ENCODE measurements around the gene OPA3. TPM values are rescaled to one million over a fixed set of nuclear protein-coding genes. Genes with fewer than 3 reads are reported as not detected.
"Not testable (repeated sequence)": the region's sequence is repeated elsewhere in the genome, so short reads cannot be mapped to it uniquely, and the experiment has no call there.

The OPA3 gene
- total RNA-seq, 1 donor from 2014 or later = 10.5 TPM

- Mint-ChIP-seq H3K9me3 (ENCODE audit: unreplicated experiment) (peaks cover 7% of the 10 kb centered on the region), H3K27me3 (ENCODE audit: unreplicated experiment) (peaks cover 5% of the 10 kb centered on the region), H3K4me1 (ENCODE audit: low read depth, unreplicated experiment) (no peaks in the 10 kb centered on the region), H3K4me3 (ENCODE audit: unreplicated experiment) (no peak overlapping the region), H3K36me3 (ENCODE audit: unreplicated experiment) (peaks cover 7% of the 10 kb centered on the region), H3K27ac (ENCODE audit: unreplicated experiment) (no peak overlapping the region)
- TF ChIP-seq CTCF (IDR thresholded peaks at IDR 0.05; ENCODE audit: partially characterized antibody, unreplicated experiment) = no peak
- DNase-seq = no peak
These were observed 39.4 kb upstream of the OPA3 start for GRCh38 chr19:45623984-45624383.

- H3K27ac Mint-ChIP-seq (ENCODE audit: unreplicated experiment) = peak overlapping the region; percentile 1
- H3K9me3 Mint-ChIP-seq (ENCODE audit: unreplicated experiment) = peaks cover 7% of the 10 kb centered on the region
- H3K27me3 Mint-ChIP-seq (ENCODE audit: unreplicated experiment) = peaks cover 5% of the 10 kb centered on the region
- H3K4me3 Mint-ChIP-seq (ENCODE audit: unreplicated experiment) = no peak overlapping the region
- TF ChIP-seq CTCF (IDR thresholded peaks at IDR 0.05; ENCODE audit: partially characterized antibody, unreplicated experiment) = no peak
- H3K36me3 Mint-ChIP-seq (ENCODE audit: unreplicated experiment) = peaks cover 7% of the 10 kb centered on the region
- DNase-seq = no peak
- H3K4me1 Mint-ChIP-seq (ENCODE audit: low read depth, unreplicated experiment) = no peaks in the 10 kb centered on the region
These were observed 37.4 kb upstream of the OPA3 start for GRCh38 chr19:45621976-45622503.

DNA sequence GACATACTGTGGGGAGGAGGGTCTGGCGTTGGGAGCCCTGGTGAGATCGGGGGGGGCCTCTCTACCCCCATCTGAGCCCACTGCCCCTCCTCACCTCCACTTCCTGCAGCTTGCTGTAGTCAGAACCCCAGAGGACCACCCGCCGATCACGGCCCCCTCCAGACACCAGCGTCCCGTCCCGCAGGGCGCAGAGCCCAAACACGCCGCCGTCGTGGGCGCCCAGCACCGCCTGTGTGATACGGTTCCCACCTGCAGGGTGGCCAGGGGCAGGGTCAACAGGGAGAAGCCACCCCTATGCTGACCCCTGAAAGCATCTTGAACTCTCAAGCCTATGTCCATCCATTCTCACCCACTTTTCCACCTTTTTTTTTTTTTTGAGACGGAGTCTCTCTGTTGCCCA lies 36.8 kb upstream of the OPA3 start:
- Mint-ChIP-seq H3K9me3 (ENCODE audit: unreplicated experiment) (peaks cover 7% of the 10 kb centered on the region), H3K27ac (ENCODE audit: unreplicated experiment) (no peak overlapping the region), H3K4me3 (ENCODE audit: unreplicated experiment) (no peak overlapping the region), H3K36me3 (ENCODE audit: unreplicated experiment) (peaks cover 7% of the 10 kb centered on the region), H3K4me1 (ENCODE audit: low read depth, unreplicated experiment) (no peaks in the 10 kb centered on the region), H3K27me3 (ENCODE audit: unreplicated experiment) (peaks cover 5% of the 10 kb centered on the region)
- TF ChIP-seq CTCF (IDR thresholded peaks at IDR 0.05; ENCODE audit: partially characterized antibody, unreplicated experiment) = no peak
- DNase-seq = no peak

- Mint-ChIP-seq H3K36me3 (ENCODE audit: unreplicated experiment) (peaks cover 8% of the 10 kb centered on the region), H3K9me3 (ENCODE audit: unreplicated experiment) (peaks cover 2% of the 10 kb centered on the region), H3K4me3 (ENCODE audit: unreplicated experiment) (no peak overlapping the region), H3K27me3 (ENCODE audit: unreplicated experiment) (no peaks in the 10 kb centered on the region), H3K27ac (ENCODE audit: unreplicated experiment) (no peak overlapping the region), H3K4me1 (ENCODE audit: low read depth, unreplicated experiment) (no peaks in the 10 kb centered on the region)
- DNase-seq = no peak
- no peak for TF ChIP-seq CTCF (IDR thresholded peaks at IDR 0.05; ENCODE audit: partially characterized antibody, unreplicated experiment)
These were observed 32.1 kb upstream of the OPA3 start for GRCh38 chr19:45616704-45617017.

- Mint-ChIP-seq H3K9me3 (ENCODE audit: unreplicated experiment) (peaks cover 2% of the 10 kb centered on the region), H3K27ac (ENCODE audit: unreplicated experiment) (peak overlapping the region; percentile 91), H3K4me3 (ENCODE audit: unreplicated experiment) (peak overlapping the region; percentile 82), H3K27me3 (ENCODE audit: unreplicated experiment) (no peaks in the 10 kb centered on the region), H3K36me3 (ENCODE audit: unreplicated experiment) (peaks cover 8% of the 10 kb centered on the region), H3K4me1 (ENCODE audit: low read depth, unreplicated experiment) (no peaks in the 10 kb centered on the region)
- no peak for TF ChIP-seq CTCF (IDR thresholded peaks at IDR 0.05; ENCODE audit: partially characterized antibody, unreplicated experiment)
- DNase-seq = peak; percentile 96
These were observed 31.4 kb upstream of the OPA3 start for GRCh38 chr19:45615795-45616703.

DNA sequence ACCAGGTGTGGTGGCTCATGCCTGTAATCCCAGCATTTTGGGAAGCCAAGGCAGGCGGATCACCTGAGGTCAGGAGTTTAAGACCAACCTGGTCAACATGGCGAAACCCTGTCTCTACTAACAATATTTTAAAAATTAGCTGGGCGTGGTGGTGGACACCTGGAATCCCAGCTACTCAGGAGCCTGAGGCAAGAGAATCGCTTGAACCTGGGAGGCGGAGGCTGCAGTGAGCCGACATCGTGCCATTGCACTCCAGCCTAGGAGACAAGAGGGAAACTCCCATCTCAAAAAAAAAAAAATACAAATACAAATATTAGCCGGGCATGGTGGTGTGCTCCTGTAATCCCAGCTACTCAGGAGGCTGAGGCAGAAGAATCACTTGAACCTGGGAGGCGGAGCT lies 30.5 kb upstream of the OPA3 start:
- H3K27ac Mint-ChIP-seq (ENCODE audit: unreplicated experiment); H3K4me3 Mint-ChIP-seq (ENCODE audit: unreplicated experiment); DNase-seq; H3K9me3 Mint-ChIP-seq (ENCODE audit: unreplicated experiment); H3K36me3 Mint-ChIP-seq (ENCODE audit: unreplicated experiment); H3K27me3 Mint-ChIP-seq (ENCODE audit: unreplicated experiment); H3K4me1 Mint-ChIP-seq (ENCODE audit: low read depth, unreplicated experiment): not testable (repeated sequence)
